ENCODE results near the gene TBC1D30.

The TBC1D30 gene

GRCh38 chr12:64785838-64786237 lies 38.6 kb upstream of the TBC1D30 start:
- no peak for TF ChIP-seq Cebpa-rat (IDR thresholded peaks at IDR 0.05)
- Histone ChIP-seq H3K9me3 (replicated peaks in 1 of 11) (no peaks in the 10 kb centered on the region), H3K27ac (no peak overlapping the region), H3K4me3 (no peak overlapping the region), H3K4me1 (peaks cover 18 to 24% (median 20%) of the 10 kb centered on the region in 10 experiments), H3K9ac (no peak overlapping the region), H3K27me3 (peaks cover 11 to 36% (median 30%) of the 10 kb centered on the region in 11 experiments), H3K36me3 (no peaks in the 10 kb centered on the region), H4K20me1 (peaks cover 0 to 10% (median 4%) of the 10 kb centered on the region in 11 experiments; a peak in 6 of 22 replicates), H3K4me2 (no peak overlapping the region)

- Histone ChIP-seq H3K27me3 (no peaks in the 10 kb centered on the region), H3K27ac (no peak overlapping the region), H3K4me2 (no peak overlapping the region)
Observed at GRCh38 chr12:64790166-64790565, 34.3 kb upstream of the TBC1D30 start.

GRCh38 chr12:64791036-64791435 lies 33.4 kb upstream of the TBC1D30 start:
- H3K27me3 ChIP-seq, result no peaks in the 10 kb centered on the region
- H3K4me1 ChIP-seq, result peaks cover 0 to 5% (median 0%) of the 10 kb centered on the region in 10 experiments; a peak in 3 of 20 replicates
- no peak overlapping the region for H3K27ac ChIP-seq
- H3K36me3 ChIP-seq, result no peaks in the 10 kb centered on the region
- H3K4me2 ChIP-seq, result no peak overlapping the region
- no peaks in the 10 kb centered on the region for H3K9me3 ChIP-seq (replicated peaks in 1 of 11)
- no peak overlapping the region for H3K4me3 ChIP-seq
- no peak for TF ChIP-seq Cebpa-rat (IDR thresholded peaks at IDR 0.05)
- H4K20me1 ChIP-seq, result no peaks in the 10 kb centered on the region
- no peak overlapping the region for H3K9ac ChIP-seq

More at GRCh38 chr12:64790166-64790565, 34.3 kb upstream of the TBC1D30 start:
- no peak for TF ChIP-seq Cebpa-rat (IDR thresholded peaks at IDR 0.05)
- no peaks in the 10 kb centered on the region for H3K9me3 ChIP-seq (replicated peaks in 1 of 11)
- no peak overlapping the region for H3K9ac ChIP-seq
- no peaks in the 10 kb centered on the region for H3K36me3 ChIP-seq
- H3K4me3 ChIP-seq, result no peak overlapping the region
- H4K20me1 ChIP-seq, result no peaks in the 10 kb centered on the region
- H3K4me1 ChIP-seq, result no peaks in the 10 kb centered on the region; a peak in 1 of 20 replicates

GRCh38 chr12:64792128-64792527 lies 32.3 kb upstream of the TBC1D30 start:
- Histone ChIP-seq H3K9ac (no peak overlapping the region), H3K4me2 (no peak overlapping the region), H3K27ac (no peak overlapping the region), H3K36me3 (no peaks in the 10 kb centered on the region), H3K9me3 (replicated peaks in 1 of 11) (no peaks in the 10 kb centered on the region), H3K4me1 (peaks cover 0 to 6% (median 0%) of the 10 kb centered on the region in 10 experiments; a peak in 5 of 20 replicates), H4K20me1 (no peaks in the 10 kb centered on the region), H3K27me3 (no peaks in the 10 kb centered on the region), H3K4me3 (no peak overlapping the region)
- no peak for TF ChIP-seq Cebpa-rat (IDR thresholded peaks at IDR 0.05)

GRCh38 chr12:64793610-64794009 lies 30.8 kb upstream of the TBC1D30 start:
- H3K36me3 ChIP-seq, result no peaks in the 10 kb centered on the region
- no peaks in the 10 kb centered on the region for H4K20me1 ChIP-seq
- no peak overlapping the region for H3K27ac ChIP-seq

GRCh38 chr12:64794305-64794704 lies 30.1 kb upstream of the TBC1D30 start:
- H3K27ac ChIP-seq, result no peak overlapping the region
- no peaks in the 10 kb centered on the region for H3K36me3 ChIP-seq
- no peak overlapping the region for H3K9ac ChIP-seq
- no peaks in the 10 kb centered on the region for H3K27me3 ChIP-seq
- H3K4me2 ChIP-seq, result no peak overlapping the region
- peaks cover 0 to 7% (median 0%) of the 10 kb centered on the region in 10 experiments; a peak in 5 of 20 replicates for H3K4me1 ChIP-seq
- no peak overlapping the region for H3K4me3 ChIP-seq
- TF ChIP-seq Cebpa-rat (IDR thresholded peaks at IDR 0.05), result no peak
- no peaks in the 10 kb centered on the region for H3K9me3 ChIP-seq (replicated peaks in 1 of 11)
- H4K20me1 ChIP-seq, result no peaks in the 10 kb centered on the region

More at GRCh38 chr12:64793610-64794009, 30.8 kb upstream of the TBC1D30 start:
- Histone ChIP-seq H3K9ac (no peak overlapping the region), H3K4me2 (no peak overlapping the region), H3K9me3 (replicated peaks in 1 of 11) (no peaks in the 10 kb centered on the region), H3K4me3 (no peak overlapping the region), H3K4me1 (peaks cover 0 to 7% (median 0%) of the 10 kb centered on the region in 10 experiments; a peak in 5 of 20 replicates), H3K27me3 (no peaks in the 10 kb centered on the region)
- TF ChIP-seq Cebpa-rat (IDR thresholded peaks at IDR 0.05), result no peak

GRCh38 chr12:64796205-64796845 lies 28.1 kb upstream of the TBC1D30 start:
- peak overlapping the region in 1 of 11 experiments; percentile 25; a peak in 2 of 22 replicates for H3K4me2 ChIP-seq
- H3K4me3 ChIP-seq, result no peak overlapping the region
- no peaks in the 10 kb centered on the region for H3K36me3 ChIP-seq
- no peaks in the 10 kb centered on the region for H3K9me3 ChIP-seq (replicated peaks in 1 of 11)
- peak overlapping the region in 9 of 11 experiments; percentile 35 to 71 (median 44); a peak in 16 of 22 replicates for H3K27ac ChIP-seq
- H4K20me1 ChIP-seq, result no peaks in the 10 kb centered on the region
- H3K27me3 ChIP-seq, result no peaks in the 10 kb centered on the region
- TF ChIP-seq Cebpa-rat (IDR thresholded peaks at IDR 0.05), result no peak
- H3K4me1 ChIP-seq, result peaks cover 0 to 20% (median 6%) of the 10 kb centered on the region in 10 experiments; a peak in 10 of 20 replicates
- H3K9ac ChIP-seq, result no peak overlapping the region; a peak in 2 of 22 replicates

GRCh38 chr12:64797156-64797555 lies 27.3 kb upstream of the TBC1D30 start:
- no peaks in the 10 kb centered on the region for H3K9me3 ChIP-seq (replicated peaks in 1 of 11)
- peaks cover 0 to 21% (median 6%) of the 10 kb centered on the region in 10 experiments; a peak in 10 of 20 replicates for H3K4me1 ChIP-seq
- H3K27ac ChIP-seq, result no peak overlapping the region; a peak in 1 of 22 replicates
- no peak overlapping the region for H3K4me3 ChIP-seq
- H3K27me3 ChIP-seq, result no peaks in the 10 kb centered on the region
- no peak for TF ChIP-seq Cebpa-rat (IDR thresholded peaks at IDR 0.05)
- H3K36me3 ChIP-seq, result no peaks in the 10 kb centered on the region
- no peaks in the 10 kb centered on the region for H4K20me1 ChIP-seq
- H3K9ac ChIP-seq, result no peak overlapping the region
- no peak overlapping the region for H3K4me2 ChIP-seq

GRCh38 chr12:64798165-64798564 lies 26.3 kb upstream of the TBC1D30 start:
- no peaks in the 10 kb centered on the region for H3K27me3 ChIP-seq

More at GRCh38 chr12:64798165-64798564, 26.3 kb upstream of the TBC1D30 start:
- Histone ChIP-seq H3K36me3 (no peaks in the 10 kb centered on the region), H3K4me3 (no peak overlapping the region), H3K4me1 (peaks cover 0 to 21% (median 6%) of the 10 kb centered on the region in 10 experiments; a peak in 10 of 20 replicates), H3K9me3 (replicated peaks in 1 of 11) (no peaks in the 10 kb centered on the region), H3K9ac (no peak overlapping the region), H3K4me2 (no peak overlapping the region), H3K27ac (no peak overlapping the region), H4K20me1 (no peaks in the 10 kb centered on the region)
- TF ChIP-seq Cebpa-rat (IDR thresholded peaks at IDR 0.05), result no peak

All from BLaER1 treated with 17β-estradiol and CSF1 and Interleukin-3, amounts not matched to agents 10 nM and 100 nM (cell line).